Osteocyte (in vitro differentiated cells): ENCODE measurements around the gene ANK3. TPM values are rescaled to one million over a fixed set of nuclear protein-coding genes. Genes with fewer than 3 reads are reported as not detected.

Experiments used
- DNase-seq: peaks from one replicate; pipeline ENCODE4 v3.0.0; 2021; ENCODE audit warnings: mixed read lengths; ENCODE audit not compliant: unreplicated experiment; ENCODE audit errors: extremely low spot score
- H3K27ac Mint-ChIP-seq: one replicate; pipeline ENCODE4 v1.8.0; 2021; ENCODE audit warnings: mild to moderate bottlenecking, mixed read lengths; ENCODE audit not compliant: unreplicated experiment
- H3K27me3 Mint-ChIP-seq: one replicate; pipeline ENCODE4 v1.8.0; 2021; ENCODE audit warnings: mixed read lengths; ENCODE audit not compliant: unreplicated experiment
- H3K36me3 Mint-ChIP-seq: one replicate; pipeline ENCODE4 v1.8.0; 2021; ENCODE audit warnings: mixed read lengths; ENCODE audit not compliant: unreplicated experiment
- H3K4me1 Mint-ChIP-seq: one replicate; pipeline ENCODE4 v1.8.0; 2021; ENCODE audit warnings: mixed read lengths; ENCODE audit not compliant: unreplicated experiment
- H3K4me3 Mint-ChIP-seq: one replicate; pipeline ENCODE4 v1.8.0; 2021; ENCODE audit warnings: mild to moderate bottlenecking, moderate library complexity, mixed read lengths; ENCODE audit not compliant: unreplicated experiment
- H3K9me3 Mint-ChIP-seq: one replicate; pipeline ENCODE4 v1.8.0; 2021; ENCODE audit warnings: mixed read lengths; ENCODE audit not compliant: unreplicated experiment
- total RNA-seq: library from RNA; stranded (reverse); gene quantifications from 2 replicates; pipeline ENCODE4 v1.2.1, GENCODE V29; 2021
- TF ChIP-seq, protein P1 (sequence below): fragments of 200-600 bp; sonication (generic); IDR thresholded peaks from 2 replicates; pipeline ENCODE4 v1.5.0; 2021; ENCODE audit warnings: antibody characterized with exemption, mild to moderate bottlenecking, moderate library complexity

The ANK3 gene
- total RNA-seq, 1 donor from 2014 or later = 22.0 TPM

DNA sequence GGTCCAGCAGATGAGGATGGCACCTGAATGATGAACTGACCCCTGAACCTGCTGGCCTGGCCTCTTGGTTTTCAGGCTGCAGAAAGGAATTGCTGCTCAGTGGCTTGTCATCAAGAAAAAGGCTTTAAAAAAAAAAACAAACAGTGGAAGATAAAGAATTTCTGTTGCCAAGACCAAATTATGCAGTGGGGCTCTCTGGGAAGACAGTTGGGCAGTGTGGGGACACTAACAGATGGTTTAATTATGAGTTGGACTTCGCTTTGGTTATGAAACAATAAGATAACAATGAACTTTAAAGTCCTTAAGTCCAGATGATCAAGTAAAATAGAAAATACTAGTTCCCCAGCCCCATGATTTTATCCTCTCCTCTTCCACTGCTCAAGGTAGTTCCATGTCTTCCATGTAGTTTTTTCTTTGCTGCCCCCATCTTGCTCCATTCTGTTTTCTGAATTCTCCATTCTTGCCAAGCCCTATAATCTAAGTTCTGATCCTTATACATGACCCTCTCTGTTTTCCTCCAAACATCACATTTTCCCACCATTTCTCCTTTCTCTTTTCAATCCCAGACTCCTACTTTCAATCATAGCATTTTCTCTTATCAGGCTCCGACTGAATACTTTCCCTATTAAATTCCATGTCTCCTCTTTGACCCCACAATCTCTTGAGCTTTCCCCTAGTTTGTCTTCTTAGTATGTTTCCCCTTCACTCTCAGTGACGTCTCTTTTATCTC is 52.6 kb downstream of the ANK3 start:
- peaks cover 25% of the 10 kb centered on the region for H3K4me1 Mint-ChIP-seq

GRCh38 chr10:60335708-60336107 is 54.0 kb downstream of the ANK3 start:
- DNase-seq = no peak
- H3K4me1 Mint-ChIP-seq = peaks cover 25% of the 10 kb centered on the region
- peak overlapping the region; percentile 65 for H3K27ac Mint-ChIP-seq
- H3K27me3 Mint-ChIP-seq = no peaks in the 10 kb centered on the region
- peaks cover 3% of the 10 kb centered on the region for H3K9me3 Mint-ChIP-seq
- no peak overlapping the region for H3K4me3 Mint-ChIP-seq
- TF ChIP-seq, protein P1, sequence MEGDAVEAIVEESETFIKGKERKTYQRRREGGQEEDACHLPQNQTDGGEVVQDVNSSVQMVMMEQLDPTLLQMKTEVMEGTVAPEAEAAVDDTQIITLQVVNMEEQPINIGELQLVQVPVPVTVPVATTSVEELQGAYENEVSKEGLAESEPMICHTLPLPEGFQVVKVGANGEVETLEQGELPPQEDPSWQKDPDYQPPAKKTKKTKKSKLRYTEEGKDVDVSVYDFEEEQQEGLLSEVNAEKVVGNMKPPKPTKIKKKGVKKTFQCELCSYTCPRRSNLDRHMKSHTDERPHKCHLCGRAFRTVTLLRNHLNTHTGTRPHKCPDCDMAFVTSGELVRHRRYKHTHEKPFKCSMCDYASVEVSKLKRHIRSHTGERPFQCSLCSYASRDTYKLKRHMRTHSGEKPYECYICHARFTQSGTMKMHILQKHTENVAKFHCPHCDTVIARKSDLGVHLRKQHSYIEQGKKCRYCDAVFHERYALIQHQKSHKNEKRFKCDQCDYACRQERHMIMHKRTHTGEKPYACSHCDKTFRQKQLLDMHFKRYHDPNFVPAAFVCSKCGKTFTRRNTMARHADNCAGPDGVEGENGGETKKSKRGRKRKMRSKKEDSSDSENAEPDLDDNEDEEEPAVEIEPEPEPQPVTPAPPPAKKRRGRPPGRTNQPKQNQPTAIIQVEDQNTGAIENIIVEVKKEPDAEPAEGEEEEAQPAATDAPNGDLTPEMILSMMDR = peak; percentile 22
- H3K36me3 Mint-ChIP-seq = peaks cover 2% of the 10 kb centered on the region

More for the DNA sequence above, 52.6 kb downstream of the ANK3 start:
- peaks cover 2% of the 10 kb centered on the region for H3K36me3 Mint-ChIP-seq
- no peak overlapping the region for H3K4me3 Mint-ChIP-seq
- H3K27me3 Mint-ChIP-seq = no peaks in the 10 kb centered on the region
- peaks cover 3% of the 10 kb centered on the region for H3K9me3 Mint-ChIP-seq
- TF ChIP-seq, protein P1 = no peak
- no peak overlapping the region for H3K27ac Mint-ChIP-seq
- DNase-seq = no peak

DNA sequence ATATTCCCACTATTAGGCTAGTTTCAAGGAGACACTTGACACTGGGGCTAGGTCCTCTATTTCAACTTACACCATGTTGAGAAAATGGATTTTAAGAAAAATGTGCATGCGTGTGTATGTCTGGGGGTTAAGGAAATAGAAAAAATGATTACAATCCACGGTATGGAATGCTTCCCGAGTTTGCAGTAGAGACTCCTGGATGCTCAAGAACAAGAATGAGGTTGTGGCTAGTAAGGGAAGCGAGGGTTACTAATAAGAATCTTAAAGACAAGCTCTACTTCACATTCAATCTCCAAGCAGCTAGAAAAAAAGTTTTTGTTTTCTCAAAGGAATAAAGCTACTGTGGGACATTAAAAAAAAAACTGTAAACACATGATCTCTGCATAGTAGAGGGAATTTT is 54.7 kb downstream of the ANK3 start:
- Mint-ChIP-seq H3K27me3 (no peaks in the 10 kb centered on the region), H3K27ac (peak overlapping the region; percentile 65), H3K36me3 (peaks cover 2% of the 10 kb centered on the region), H3K4me1 (peaks cover 25% of the 10 kb centered on the region), H3K4me3 (no peak overlapping the region), H3K9me3 (peaks cover 3% of the 10 kb centered on the region)
- TF ChIP-seq, protein P1 = no peak
- no peak for DNase-seq

DNA sequence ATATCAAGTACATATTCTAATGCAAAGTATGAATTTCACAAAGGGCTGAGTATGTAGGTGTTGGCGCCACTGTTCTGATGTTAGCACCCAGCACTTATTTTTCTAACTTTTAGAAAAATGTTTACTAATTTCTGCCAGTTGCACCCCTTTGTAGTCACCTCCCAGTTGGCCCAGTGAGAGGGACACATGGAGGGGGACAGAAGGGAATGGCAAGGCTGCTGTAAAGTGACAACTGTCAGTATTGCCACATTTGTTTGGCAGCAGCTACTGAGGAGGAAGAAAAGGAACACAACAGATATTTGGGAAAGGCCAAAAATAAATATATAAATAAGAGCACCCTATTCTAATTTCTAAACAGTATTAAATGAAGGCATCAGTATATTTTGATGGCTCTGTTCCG is 57.3 kb downstream of the ANK3 start:
- peaks cover 21% of the 10 kb centered on the region for H3K4me1 Mint-ChIP-seq
- TF ChIP-seq, protein P1 = no peak
- H3K36me3 Mint-ChIP-seq = peaks cover 2% of the 10 kb centered on the region
- H3K4me3 Mint-ChIP-seq = no peak overlapping the region
- no peak overlapping the region for H3K27ac Mint-ChIP-seq
- no peaks in the 10 kb centered on the region for H3K27me3 Mint-ChIP-seq
- peaks cover 3% of the 10 kb centered on the region for H3K9me3 Mint-ChIP-seq
- no peak for DNase-seq

GRCh38 chr10:60331886-60332285 is 57.8 kb downstream of the ANK3 start:
- Mint-ChIP-seq H3K27ac (no peak overlapping the region), H3K4me3 (no peak overlapping the region), H3K36me3 (peaks cover 2% of the 10 kb centered on the region), H3K4me1 (peaks cover 20% of the 10 kb centered on the region), H3K9me3 (peaks cover 3% of the 10 kb centered on the region), H3K27me3 (no peaks in the 10 kb centered on the region)
- no peak for DNase-seq
- TF ChIP-seq, protein P1 = no peak
